ENCODE results near the gene LMF1.

Gene LMF1

DNA sequence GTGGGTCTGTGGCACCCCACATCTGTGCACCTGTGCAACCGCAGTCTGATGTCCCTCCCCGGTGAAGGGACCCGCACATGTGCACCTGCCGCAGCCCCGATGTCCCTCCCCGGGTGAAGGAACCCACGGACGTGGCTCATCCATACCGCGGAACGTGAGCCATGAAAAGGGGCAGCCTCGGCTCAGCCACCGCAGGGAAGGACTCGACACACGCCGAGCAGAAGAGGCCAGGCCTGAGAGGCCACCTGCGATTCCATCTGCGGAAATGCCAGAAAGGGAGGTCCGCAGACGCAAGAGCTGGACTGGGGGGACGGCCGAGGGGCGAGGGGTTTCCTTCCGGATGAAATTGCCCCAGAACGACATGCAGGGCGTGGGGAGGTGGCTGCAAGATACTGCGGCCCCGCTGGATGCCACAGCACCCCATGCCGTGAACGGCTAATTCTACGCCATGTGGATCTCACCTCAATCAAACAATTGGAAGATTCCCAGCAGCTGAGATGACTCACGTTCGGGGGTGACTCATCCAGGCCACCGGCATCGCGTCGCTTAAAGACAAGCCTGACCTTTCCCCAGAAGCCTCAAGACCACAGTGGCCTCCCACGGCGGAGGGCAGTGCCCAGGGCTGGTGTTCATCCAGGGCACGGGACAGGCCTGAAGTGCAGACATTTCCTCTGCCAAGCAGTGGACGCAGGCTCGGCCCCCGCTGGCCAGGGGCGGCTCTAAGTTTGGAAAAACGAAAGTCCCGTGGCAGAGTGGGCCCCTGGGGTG is 31.8 kb upstream of the LMF1 start:
- peak; percentile 60 for DNase-seq

DNA sequence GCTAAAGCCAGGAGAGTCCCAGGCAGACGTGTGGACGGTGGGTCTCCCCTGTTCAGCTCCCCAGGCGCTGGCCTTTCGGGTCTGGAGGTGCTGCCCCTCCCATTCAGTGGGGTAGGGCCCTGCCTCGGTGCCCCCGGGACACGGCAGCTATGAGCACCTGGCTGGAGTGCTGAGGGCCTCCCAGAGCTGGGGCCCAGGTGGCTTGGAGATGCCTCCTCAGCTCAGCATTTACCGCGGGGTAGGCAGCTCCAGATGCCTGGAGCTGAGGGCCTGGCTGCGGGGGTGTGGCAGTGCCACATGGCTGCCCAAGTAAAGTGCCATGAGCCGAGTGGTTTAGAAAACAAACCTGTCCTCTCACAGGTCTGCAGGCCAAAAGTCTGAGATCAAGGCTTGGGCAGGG is 30.3 kb upstream of the LMF1 start:
- DNase-seq: no peak

DNA sequence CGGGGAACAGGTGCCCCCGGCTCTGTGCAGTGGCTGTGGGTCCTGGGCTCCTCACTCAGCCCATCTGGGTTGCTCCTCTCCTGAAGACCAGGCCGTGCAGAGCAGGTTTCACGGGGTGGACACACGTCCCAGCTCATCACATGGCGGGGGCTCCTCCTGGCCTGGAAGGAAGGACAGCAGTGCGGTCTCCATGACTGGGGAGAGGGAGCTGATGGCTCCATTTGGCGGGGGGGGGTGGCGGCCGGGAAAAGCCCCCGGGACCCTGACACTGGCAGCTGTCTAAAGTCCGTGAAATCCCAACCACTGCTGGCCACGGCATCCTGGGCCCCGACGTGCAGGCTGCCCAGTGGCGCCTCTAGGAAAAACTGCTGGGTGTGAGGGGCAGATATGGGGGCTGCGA is 29.8 kb upstream of the LMF1 start:
- DNase-seq: no peak

DNA sequence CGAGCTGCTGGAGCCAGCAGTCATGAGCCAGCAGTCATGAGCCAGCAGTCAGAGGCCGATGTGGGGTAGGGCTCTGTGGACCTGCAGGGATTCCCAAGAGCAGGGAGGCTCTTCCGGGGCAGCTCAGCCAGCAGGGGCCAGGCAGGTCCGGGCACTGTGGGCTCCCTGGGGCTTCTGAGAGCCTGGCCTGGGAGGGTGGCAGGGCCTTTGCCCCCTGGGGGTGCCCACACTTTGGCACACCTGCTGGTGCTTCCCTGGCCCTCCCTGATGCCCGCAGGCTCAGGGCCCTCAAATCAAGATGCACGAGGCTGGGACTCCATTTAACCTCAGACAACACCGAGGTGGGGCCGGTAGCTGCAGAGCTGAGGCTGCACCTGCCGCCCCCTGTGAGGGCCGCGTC is 28.9 kb upstream of the LMF1 start:
- DNase-seq: no peak

DNA sequence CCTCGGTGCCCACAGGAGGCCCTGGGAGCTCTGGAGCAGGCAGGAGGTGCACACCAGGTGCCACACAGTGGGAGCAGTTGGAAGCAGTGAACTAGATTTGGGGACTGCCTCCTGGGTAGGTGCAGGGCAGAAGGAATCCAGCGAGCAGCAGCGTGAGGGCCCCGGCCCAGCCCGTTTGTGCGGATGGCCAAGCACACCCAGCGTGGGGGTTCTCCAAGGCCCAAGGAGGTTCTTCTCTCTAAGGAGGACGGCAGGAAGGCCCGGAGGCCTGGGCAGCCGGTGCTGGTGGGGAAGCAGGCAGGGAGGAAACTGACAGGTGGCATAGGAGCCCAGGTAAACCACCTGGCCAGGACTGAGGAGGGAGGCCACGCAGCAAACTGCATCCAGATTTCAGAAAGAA is 27.8 kb upstream of the LMF1 start:
- DNase-seq: no peak

GRCh38 chr16:998211-998610 is 27.4 kb upstream of the LMF1 start:
- no peak for DNase-seq

DNA sequence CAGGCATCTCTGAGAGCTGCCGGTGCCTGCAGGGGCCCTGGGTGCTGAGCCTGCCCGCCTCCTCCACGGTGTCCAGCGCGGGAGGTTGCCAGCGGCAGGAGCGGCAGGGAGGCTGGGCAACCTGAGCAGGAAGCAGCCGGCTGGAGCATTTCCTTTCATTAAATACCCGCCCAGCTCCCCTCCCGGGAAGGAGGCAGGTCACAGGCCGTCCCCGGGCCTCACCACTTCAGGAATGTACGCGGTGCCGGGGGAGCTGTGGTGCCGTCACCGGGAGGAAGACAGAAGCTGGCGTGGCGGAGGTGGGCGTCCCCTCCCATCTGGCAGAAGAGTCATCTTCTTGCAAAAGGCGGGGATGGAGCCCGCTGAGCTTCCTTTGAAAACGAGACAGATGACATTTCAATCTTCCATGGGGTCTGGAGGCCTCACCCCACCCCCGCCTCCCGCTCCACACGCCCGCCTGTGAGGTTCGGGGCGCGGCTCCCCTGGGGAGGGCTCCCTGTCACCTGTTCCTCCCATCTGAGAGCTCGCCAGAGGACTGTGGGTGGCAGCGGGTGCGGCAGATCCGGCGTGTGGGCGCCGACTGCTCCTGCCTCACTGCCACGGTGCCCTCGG is 26.8 kb upstream of the LMF1 start:
- peak; percentile 67 for DNase-seq

GRCh38 chr16:996681-997080 is 25.9 kb upstream of the LMF1 start:
- peak; percentile 52 for DNase-seq

- no peak for DNase-seq
Observed at GRCh38 chr16:995783-996182, 25.0 kb upstream of the LMF1 start.

DNA sequence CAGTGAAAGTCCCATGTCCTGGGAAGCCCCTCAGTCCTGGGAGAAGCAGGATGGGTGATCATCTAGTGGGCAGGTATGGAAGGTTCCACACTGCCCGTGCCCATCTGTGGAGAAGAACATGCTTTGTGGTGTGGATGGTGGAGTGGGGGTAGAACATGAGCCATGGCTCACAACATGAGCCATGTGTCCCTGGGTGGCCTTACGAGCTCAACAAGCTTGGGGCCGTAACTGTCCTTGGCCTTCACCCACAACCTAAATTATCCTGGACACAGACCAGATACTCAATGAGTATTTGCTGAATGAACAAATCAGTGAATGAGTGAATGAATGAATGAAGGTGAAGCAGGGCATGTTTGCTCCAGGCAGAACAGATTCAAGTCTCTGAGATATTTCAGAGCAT is 24.3 kb upstream of the LMF1 start:
- no peak for DNase-seq

GRCh38 chr16:993731-994130 is 22.9 kb upstream of the LMF1 start:
- DNase-seq: no peak

DNA sequence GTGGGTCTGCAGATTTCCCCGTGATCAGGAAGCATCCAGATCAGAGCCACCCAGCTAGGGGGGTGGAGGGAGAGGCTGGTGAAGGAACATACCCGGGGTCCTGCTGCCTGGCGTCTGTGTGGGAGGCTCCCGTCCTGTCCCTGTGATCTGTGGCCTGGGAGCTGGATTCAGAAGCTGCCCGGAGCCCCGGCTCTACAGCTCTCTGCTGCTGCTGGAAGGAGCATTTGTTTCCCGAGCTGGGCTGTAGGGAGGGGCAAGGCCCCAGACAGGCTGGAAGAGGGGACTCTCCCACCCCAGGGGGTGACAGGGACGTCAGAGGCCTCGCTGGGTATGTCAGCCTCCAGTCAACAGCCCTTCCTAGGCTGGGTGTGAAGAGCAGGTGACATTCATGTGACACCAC is 21.0 kb upstream of the LMF1 start:
- DNase-seq: no peak

DNA sequence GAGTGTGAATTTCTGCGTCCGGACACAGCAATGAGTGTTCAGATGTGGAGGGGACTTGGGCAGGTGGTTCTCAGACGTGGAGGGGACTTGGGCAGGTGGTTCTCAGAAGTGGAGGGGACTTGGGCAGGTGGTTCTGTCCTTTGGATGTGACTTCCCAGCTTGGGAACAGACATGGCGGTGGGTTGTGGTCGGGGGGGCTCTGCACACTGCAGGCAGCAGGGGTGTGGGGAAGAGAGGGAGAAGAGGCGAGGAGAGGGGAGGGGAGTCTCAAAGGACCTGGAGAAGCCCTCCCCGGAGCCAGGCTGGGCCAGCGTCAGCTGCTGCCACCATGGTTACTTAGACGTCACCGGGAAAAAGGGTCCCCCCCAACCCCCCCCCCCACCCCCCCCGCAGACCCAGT is 20.6 kb upstream of the LMF1 start:
- no peak for DNase-seq

DNA sequence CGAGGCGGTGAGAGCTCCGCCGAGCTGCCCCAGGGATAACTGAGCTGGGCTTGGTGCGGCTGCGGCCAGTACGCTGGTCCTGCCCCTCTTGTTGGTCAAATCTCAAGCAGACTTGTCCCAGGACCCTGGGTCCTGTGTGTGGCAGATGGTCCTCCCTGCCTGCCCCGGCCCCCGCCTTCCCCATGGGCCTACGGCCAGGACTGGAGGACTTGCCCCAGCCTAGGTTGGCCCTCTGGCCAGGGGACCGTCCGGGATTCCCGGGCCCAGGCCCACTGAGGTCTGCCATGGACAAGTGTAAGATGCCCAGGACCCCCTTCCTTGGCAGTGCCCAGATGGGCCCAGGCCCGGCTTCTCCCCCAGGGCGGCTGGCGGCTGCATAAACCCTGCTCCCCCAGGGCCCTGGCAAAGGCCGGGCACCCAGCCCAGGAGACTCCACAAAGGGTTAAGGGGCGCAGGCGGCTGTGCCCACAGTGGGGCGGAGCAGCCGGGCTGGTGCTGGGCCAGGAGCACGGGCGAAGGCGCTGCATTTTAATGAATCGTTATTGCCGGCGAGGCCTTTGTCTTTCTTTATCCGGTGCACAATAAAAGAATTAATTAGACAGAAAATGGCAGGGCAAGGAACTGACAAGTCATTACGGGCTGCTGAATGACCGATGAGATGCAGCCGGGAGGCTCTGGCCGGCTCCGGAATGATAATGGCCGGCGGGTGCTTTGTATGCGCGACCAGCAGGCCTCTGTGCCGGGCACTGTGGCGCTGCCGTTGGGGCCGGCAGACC is 19.9 kb upstream of the LMF1 start:
- no peak for DNase-seq

DNA sequence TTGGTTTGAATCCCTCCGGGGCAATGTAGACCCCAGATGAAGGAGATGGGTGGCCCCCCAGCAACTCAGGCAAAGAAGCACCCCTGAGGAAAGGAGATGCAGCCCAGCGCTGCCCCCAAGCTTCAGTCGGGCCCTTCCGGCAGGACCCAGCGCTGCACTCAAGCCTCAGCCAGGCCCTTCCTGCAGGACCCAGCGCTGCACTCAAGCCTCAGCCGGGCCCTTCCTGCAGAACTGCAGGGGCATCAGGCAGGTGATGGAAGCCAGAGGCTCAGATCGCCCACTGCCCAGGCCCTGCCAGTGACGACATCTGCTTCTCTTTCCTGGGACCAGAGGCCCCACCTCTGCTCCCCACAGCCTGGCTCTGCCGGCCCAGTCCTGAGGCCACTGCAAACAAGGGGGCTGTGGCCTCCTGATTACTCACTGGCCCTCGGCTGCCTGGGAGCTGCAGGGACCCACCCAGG is 18.6 kb upstream of the LMF1 start:
- DNase-seq: no peak

DNA sequence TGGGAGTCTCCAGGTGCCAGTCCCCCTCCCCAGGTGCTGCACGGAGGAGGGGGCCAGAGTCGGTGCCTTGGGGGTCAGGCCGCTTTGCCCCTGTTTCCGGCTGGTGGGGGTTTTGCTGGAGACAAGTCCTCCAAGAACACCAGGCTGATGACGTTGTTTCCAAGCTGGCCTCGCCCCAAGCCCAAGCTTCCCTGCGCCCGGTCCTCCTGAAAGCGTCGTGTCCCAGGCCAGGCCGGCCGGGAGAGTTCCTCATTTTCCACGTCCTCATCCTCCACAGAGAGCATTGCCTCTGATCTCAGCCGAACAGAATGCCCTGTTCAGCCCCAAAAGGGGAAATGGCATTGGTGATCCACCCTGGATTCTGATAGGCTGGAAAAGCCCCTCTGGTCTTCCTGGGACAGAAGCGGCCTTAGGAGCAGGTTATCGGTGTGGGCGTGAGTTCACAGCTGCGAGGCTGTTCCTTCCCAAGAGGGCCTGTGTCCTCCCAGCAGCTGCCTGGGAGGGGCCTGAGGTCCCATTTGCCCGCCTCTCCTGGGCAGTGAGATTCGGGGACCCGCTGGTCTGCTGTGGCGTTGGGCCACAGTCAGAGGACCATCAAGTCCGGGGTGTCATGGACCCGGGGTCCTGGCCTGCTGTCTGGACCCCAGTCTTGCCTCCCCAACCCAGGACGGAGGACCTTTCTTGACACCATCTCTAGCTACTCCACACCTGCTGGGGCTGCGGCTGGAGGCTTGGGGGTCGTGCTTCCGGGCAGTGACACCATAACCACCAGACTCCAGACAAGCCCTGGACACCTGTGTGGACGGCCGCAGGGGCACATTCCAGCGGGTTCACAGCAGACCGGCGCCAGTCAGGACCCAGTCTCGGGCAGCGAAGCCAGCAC is 17.9 kb upstream of the LMF1 start:
- no peak for DNase-seq

DNA sequence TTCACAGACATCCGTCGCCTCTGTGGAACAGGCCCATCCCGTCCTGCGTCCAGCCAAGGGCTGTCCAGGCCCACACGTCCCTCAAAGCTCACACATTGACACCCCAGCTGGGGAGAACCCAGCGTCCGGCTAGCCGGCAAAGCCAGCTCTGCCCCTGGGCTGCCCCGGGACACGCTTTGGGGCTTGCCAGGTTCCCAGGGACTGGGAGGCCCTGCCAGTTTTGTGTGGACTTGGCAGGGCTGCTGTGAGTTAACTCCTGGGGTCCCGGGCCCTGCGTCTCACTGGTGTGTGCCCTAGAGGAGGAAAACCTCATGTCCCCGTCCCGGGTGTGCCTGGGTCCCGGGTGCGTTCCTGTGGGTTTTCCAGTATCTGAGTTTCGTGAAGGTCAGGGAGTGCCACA is 17.1 kb upstream of the LMF1 start:
- no peak for DNase-seq

DNA sequence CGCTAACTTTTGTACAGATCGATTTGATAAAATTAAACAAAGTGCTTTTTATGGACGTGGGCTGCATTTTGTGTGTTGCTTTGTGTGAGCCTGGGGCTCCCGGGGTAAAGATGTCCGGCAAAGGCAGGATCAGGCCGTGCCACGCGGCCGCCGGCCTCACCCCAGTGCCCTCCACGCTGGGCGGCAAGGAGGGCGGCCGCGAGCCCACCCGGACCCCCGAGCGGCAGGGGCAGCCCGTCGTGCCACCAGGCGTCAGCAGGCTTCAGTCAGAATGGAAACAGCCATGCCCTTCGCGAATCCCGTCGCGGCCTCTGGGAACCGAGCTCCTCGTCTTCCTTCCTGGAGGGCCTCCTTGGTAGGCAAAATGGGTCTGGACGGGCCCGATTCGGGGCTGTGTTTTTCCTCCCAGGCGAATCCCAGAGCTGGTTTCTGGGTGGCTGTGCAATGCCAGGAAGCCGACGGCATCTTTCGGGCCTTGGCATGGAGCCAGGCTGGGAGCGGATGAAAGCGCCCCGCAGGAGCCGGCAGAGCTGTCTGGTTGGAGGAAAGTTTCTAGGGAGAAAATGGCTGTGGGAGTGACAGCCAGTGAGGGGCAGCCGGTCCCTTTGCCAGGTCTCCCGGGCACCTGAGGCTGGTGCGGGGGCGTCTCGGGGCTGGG is 16.3 kb upstream of the LMF1 start:
- DNase-seq: no peak

- no peak for DNase-seq
Observed at GRCh38 chr16:986411-986810, 15.6 kb upstream of the LMF1 start.

GRCh38 chr16:985646-986400 is 15.0 kb upstream of the LMF1 start:
- DNase-seq: no peak

GRCh38 chr16:984736-985636 is 14.2 kb upstream of the LMF1 start:
- no peak for DNase-seq
